ENCODE results near the gene SLC35A5.
"Not testable (repeated sequence)": the region's sequence is repeated elsewhere in the genome, so short reads cannot be mapped to it uniquely, and the experiment has no call there.

Gene SLC35A5
- 23.3 reads per million, percentile 50 among the genes with 10 or more reads in this experiment for total RNA-seq

GRCh38 chr3:112561734-112562529 lies at the start of gene SLC35A5, which contains the start of gene ATG3:
Gene SLC35A5, plus strand, starts transcription at chr3:112562045. Its CDS starts 1,359 bp downstream, at chr3:112563404.
Gene ATG3, minus strand, starts transcription at chr3:112561962. Its CDS starts 434 bp downstream, at chr3:112561528.
- peak; percentile 99 for DNase-seq

GRCh38 chr3:112512320-112512719 lies 49.5 kb upstream of the SLC35A5 start:
- DNase-seq = no peak

- DNase-seq = no peak
Measured at GRCh38 chr3:112514527-112515128, 47.2 kb upstream of the SLC35A5 start.

GRCh38 chr3:112518970-112519369 lies 42.9 kb upstream of the SLC35A5 start:
- DNase-seq = not testable (repeated sequence)

- peak; percentile 11 for DNase-seq
Measured at GRCh38 chr3:112519424-112520001, 42.3 kb upstream of the SLC35A5 start.

GRCh38 chr3:112524127-112524526 lies 37.7 kb upstream of the SLC35A5 start:
- DNase-seq = not testable (repeated sequence)

- DNase-seq = no peak
Measured at GRCh38 chr3:112530573-112530972, 31.3 kb upstream of the SLC35A5 start.

- no peak for DNase-seq
Measured at GRCh38 chr3:112531358-112531781, 30.5 kb upstream of the SLC35A5 start.

GRCh38 chr3:112539825-112540650 lies 21.8 kb upstream of the SLC35A5 start:
- DNase-seq = no peak

GRCh38 chr3:112546216-112546759 lies 15.6 kb upstream of the SLC35A5 start:
- no peak for DNase-seq

- no peak for DNase-seq
Measured at GRCh38 chr3:112550859-112551258, 11.0 kb upstream of the SLC35A5 start.

- DNase-seq = no peak
Measured at GRCh38 chr3:112555535-112556170, 6.2 kb upstream of the SLC35A5 start.

- no peak for DNase-seq
Measured at GRCh38 chr3:112557976-112558375, 3.9 kb upstream of the SLC35A5 start.

- DNase-seq = no peak
Measured at GRCh38 chr3:112560307-112560706, 1.5 kb upstream of the SLC35A5 start.

- peak; percentile 59 for DNase-seq
Measured at GRCh38 chr3:112560721-112561483, 943 bp upstream of the SLC35A5 start.

GRCh38 chr3:112561484-112561733 lies 436 bp upstream of the SLC35A5 start:
- DNase-seq = peak; percentile 74

- DNase-seq = not testable (repeated sequence)
Measured at GRCh38 chr3:112564247-112564939, 2.5 kb downstream of the SLC35A5 start.

- DNase-seq = no peak
Measured at GRCh38 chr3:112564940-112565305, 3.1 kb downstream of the SLC35A5 start.

- DNase-seq = no peak
Measured at GRCh38 chr3:112568642-112569041, 6.8 kb downstream of the SLC35A5 start.

GRCh38 chr3:112569265-112569664 lies 7.4 kb downstream of the SLC35A5 start:
- no peak for DNase-seq

GRCh38 chr3:112572701-112573100 lies 10.9 kb downstream of the SLC35A5 start:
- no peak for DNase-seq
